GM12878 (cell line): Measurements from ENCODE around the gene CHID1. TPM values are rescaled to one million over a fixed set of nuclear protein-coding genes. Genes with fewer than 3 reads are reported as not detected.

Experiments used
- ATAC-seq: fragments of 200-7000 bp; cut with Tn5 transposase; 3 replicates; pipeline ENCODE4 v1.9.1; 2020; ENCODE audit warnings: mild to moderate bottlenecking, moderate library complexity
- BruUV-seq: library from RNA; stranded (reverse); fragments of 400-500 nt; replicated peaks from 2 replicates; lab custom pipeline; 2021; lab: Mats Ljungman, UMichigan
- CTCF ChIA-PET: fragments of 300-600 bp; sonication (Branson Sonifier 250); formaldehyde crosslinking; extraction: SDS; loops from one replicate; lab custom pipeline; 2021; ENCODE audit warnings: inconsistent platforms; lab: Yijun Ruan, JAX
- POLR2A ChIA-PET: fragments of 350-600 bp; formaldehyde crosslinking; extraction: SDS; loops from one replicate; lab custom pipeline; 2021; ENCODE audit warnings: inconsistent platforms; lab: Charles Lee
- RAD21 ChIA-PET: fragments of 300-600 bp; sonication (Branson Sonifier 250); formaldehyde crosslinking; loops from one replicate; lab custom pipeline; 2023; ENCODE audit warnings: antibody characterized with exemption; ENCODE audit not compliant: unreplicated experiment; lab: Charles Lee
- SMC1A ChIA-PET: fragments of 300-600 bp; sonication (Branson Sonifier 250); formaldehyde crosslinking; loops from one replicate; lab custom pipeline; 2023; ENCODE audit not compliant: unreplicated experiment, uncharacterized antibody; lab: Charles Lee
- DNase-seq: peaks from one replicate; pipeline ENCODE4 v3.0.0-alpha.2; 2011; ENCODE audit warnings: low read depth, low spot score
- FAIRE-seq: peaks from 3 replicates; lab custom pipeline; 2011; peaks lifted over from hg19 to GRCh38; lab: Jason Lieb, UNC
- H2AFZ ChIP-seq: 2 replicates; pipeline ENCODE4 v1.6.0; 2011; ENCODE audit warnings: low read depth, low read length, control low read depth; ENCODE audit not compliant: control insufficient read depth
- H3K27ac ChIP-seq: 2 replicates; pipeline ENCODE4 v1.5.1; 2011; ENCODE audit warnings: control low read depth; ENCODE audit not compliant: control insufficient read depth, insufficient read depth
- H3K27me3 ChIP-seq, 2 experiments: replicated peaks in 1 of 2; 2 replicates each; pipeline versions ENCODE4 v1.6.0 to v1.6.1; 2011; ENCODE audit warnings: low read length in 1 of 2; ENCODE audit not compliant: control insufficient read depth in 2 of 2, insufficient read depth in 2 of 2
- H3K36me3 ChIP-seq, 2 experiments: 2 replicates each; pipeline ENCODE4 v1.5.1; 2011; ENCODE audit warnings: low read length in 1 of 2; ENCODE audit not compliant: control insufficient read depth in 2 of 2, insufficient read depth in 2 of 2
- H3K4me1 ChIP-seq: 2 replicates; pipeline ENCODE4 v1.6.1; 2011; ENCODE audit warnings: mild to moderate bottlenecking, low read length, moderate library complexity, mixed read lengths; ENCODE audit not compliant: control insufficient read depth, insufficient read depth
- H3K4me2 ChIP-seq: 2 replicates; pipeline ENCODE4 v1.6.0; 2011; ENCODE audit warnings: control low read depth; ENCODE audit not compliant: control insufficient read depth, insufficient read depth
- H3K4me3 ChIP-seq: fragments of 200-600 bp; sonication (generic); 2 replicates; pipeline ENCODE4 v1.5.1; 2016
- H3K79me2 ChIP-seq: 2 replicates; pipeline ENCODE4 v1.6.0; 2011; ENCODE audit warnings: low read length; ENCODE audit not compliant: control insufficient read depth, insufficient read depth
- H3K9ac ChIP-seq: 2 replicates; pipeline ENCODE4 v1.8.0; 2011; ENCODE audit warnings: low read length, control low read depth, mixed read lengths; ENCODE audit not compliant: control insufficient read depth, insufficient read depth
- H3K9me3 ChIP-seq: replicated peaks from 3 replicates; pipeline ENCODE4 v1.5.1; 2011; ENCODE audit warnings: mild to moderate bottlenecking, low read length; ENCODE audit not compliant: control insufficient read depth, insufficient read depth
- H4K20me1 ChIP-seq: 2 replicates; pipeline ENCODE4 v1.6.0; 2011; ENCODE audit not compliant: control insufficient read depth, insufficient read depth
- BCL11A ChIP-seq: IDR thresholded peaks from 2 replicates; pipeline ENCODE4 v1.6.1; 2011; ENCODE audit warnings: low read depth, low read length
- FOS ChIP-seq: IDR thresholded peaks from 3 replicates; pipeline ENCODE4 v1.6.1; 2011; ENCODE audit warnings: borderline replicate concordance; ENCODE audit not compliant: insufficient read length; ENCODE audit errors: extremely low read depth
- HCFC1 ChIP-seq: fragments of 150-350 bp; IDR thresholded peaks from 2 replicates; pipeline ENCODE4 v1.6.1; 2014; ENCODE audit warnings: low read length
- JUNB ChIP-seq: IDR thresholded peaks from 2 replicates; pipeline ENCODE4 v1.6.1; 2016; ENCODE audit warnings: antibody characterized with exemption, mild to moderate bottlenecking
- NFYA ChIP-seq: IDR thresholded peaks from 2 replicates; pipeline ENCODE4 v1.6.1; 2011; ENCODE audit warnings: low read depth, mild to moderate bottlenecking, low read length, improper control_type of control experiment, borderline replicate concordance
- NFYB ChIP-seq: IDR thresholded peaks from 2 replicates; pipeline ENCODE4 v1.6.1; 2011; ENCODE audit warnings: low read depth, mild to moderate bottlenecking, low read length, improper control_type of control experiment, moderate library complexity; ENCODE audit not compliant: insufficient read depth
- NRF1 ChIP-seq: conservative IDR thresholded peaks from 2 replicates; pipeline ENCODE4 v1.6.1; 2011; ENCODE audit warnings: mild to moderate bottlenecking, low read depth, low read length, improper control_type of control experiment
- POLR2A ChIP-seq: IDR thresholded peaks from 2 replicates; pipeline ENCODE4 v1.6.1; 2011; ENCODE audit warnings: low read depth, mild to moderate bottlenecking, low read length
- POLR2AphosphoS2 ChIP-seq: IDR thresholded peaks from 2 replicates; pipeline ENCODE4 v1.6.1; 2011; ENCODE audit warnings: low read depth, mild to moderate bottlenecking, low read length, improper control_type of control experiment, moderate library complexity
- POLR2AphosphoS5 ChIP-seq: IDR thresholded peaks from 2 replicates; pipeline ENCODE4 v1.6.1; 2011; ENCODE audit warnings: mild to moderate bottlenecking, low read length, inconsistent platforms
- POU2F2 ChIP-seq: IDR thresholded peaks from 3 replicates; pipeline ENCODE4 v1.6.1; 2011; ENCODE audit warnings: low read depth, mild to moderate bottlenecking, low read length, borderline replicate concordance
- SREBF2 ChIP-seq: IDR thresholded peaks from 2 replicates; pipeline ENCODE4 v1.6.1; 2012; ENCODE audit warnings: mild to moderate bottlenecking, low read length
- SUZ12 ChIP-seq: fragments of 200-600 bp; sonication (generic); IDR thresholded peaks from one replicate; pipeline ENCODE4 v1.6.1; 2018; ENCODE audit warnings: antibody characterized with exemption, mild to moderate bottlenecking; ENCODE audit not compliant: unreplicated experiment
- TCF3 ChIP-seq: IDR thresholded peaks from 2 replicates; pipeline ENCODE4 v1.6.1; 2012; ENCODE audit warnings: low read depth, mild to moderate bottlenecking, low read length, borderline replicate concordance; ENCODE audit not compliant: insufficient read depth
- WGBS: methylation state at CpG from one replicate; pipeline ENCODE4 v1.1.6; 2016; ENCODE audit warnings: low lambda C conversion rate; ENCODE audit not compliant: insufficient replicate concordance, insufficient coverage; ENCODE audit errors: missing lambda C conversion rate; 5-methylcytosine and 5-hydroxymethylcytosine counted together
- in situ Hi-C: fragments of 300-500 bp; cut with MboI; formaldehyde crosslinking; loops from 9 replicates; pipeline ENCODE4 v1.14.3; 2018; ENCODE audit warnings: mixed read lengths
- intact Hi-C: fragments of 100-400 bp; cut with micrococcal nuclease; formaldehyde crosslinking; loops from one replicate; pipeline ENCODE4 v1.14.2; 2022; ENCODE audit not compliant: unreplicated experiment
- polyA plus RNA-seq, 11 experiments: library from polyadenylated mRNA; depleted of rRNA in 4 of 11; unstranded in 6 of 11; stranded (reverse) in 5 of 11; fragments of >200 nt; fragmentation: Nextera tagmentation in 4 of 11; fragmentation: Illumina TruSeq in 1 of 11; extraction: Ambion mirVana in 4 of 11; extraction: Trizol in 1 of 11; gene quantifications; 1 replicate in 1 of 11; 2 replicates in 10 of 11; pipeline versions ENCODE4 v1.2.1 to v1.2.3, GENCODE V29; 2011 to 2016; ENCODE audit warnings: inconsistent platforms in 2 of 11, missing spikeins in 2 of 11, low read depth in 1 of 11
- total RNA-seq, 4 experiments: library from RNA; depleted of rRNA in 3 of 4; stranded (reverse); fragments of >200 nt in 3 of 4; fragmentation: Illumina TruSeq in 1 of 4; extraction: Trizol in 1 of 4; gene quantifications; 2 replicates each; pipeline versions ENCODE4 v1.2.1 to v1.2.3, GENCODE V29; 2013 to 2021
- TF ChIP-seq, protein P1 (sequence below): IDR thresholded peaks from 2 replicates; pipeline ENCODE4 v1.6.1; 2012; ENCODE audit warnings: low read depth, low read length, improper control_type of control experiment
- TF ChIP-seq, protein P2 (sequence below): fragments of 450-650 bp; IDR thresholded peaks from 2 replicates; pipeline ENCODE4 v1.6.1; 2018; ENCODE audit warnings: mild to moderate bottlenecking, low read depth, moderate library complexity; ENCODE audit not compliant: partially characterized antibody

Gene CHID1
- total and polyA plus RNA-seq, 10 of the 15 experiments (the other 5 are each of a cell fraction or from before 2014, with no cell fraction given): 4.8 to 75.2 (median 30.1) TPM

DNA sequence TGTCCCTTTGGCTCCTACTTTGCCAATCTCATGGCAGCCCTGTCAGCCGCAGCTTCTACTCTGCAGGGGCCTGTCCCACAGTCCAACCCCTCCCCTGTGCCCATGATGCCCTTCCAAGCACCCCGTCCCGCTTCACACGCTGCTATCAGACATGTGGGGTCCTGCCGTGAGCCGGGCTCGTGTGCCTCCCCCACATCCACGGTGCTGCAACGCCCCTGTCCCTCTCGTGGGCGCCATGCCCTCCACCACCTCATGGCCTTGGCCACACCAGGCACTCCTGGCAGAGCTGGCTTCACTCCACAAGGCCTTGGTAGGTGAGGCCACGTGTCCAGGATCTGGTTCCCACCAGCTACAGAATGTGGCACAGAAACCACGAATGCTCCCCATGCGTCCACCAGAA, 23.0 kb downstream of the CHID1 start:
- SMC1A ChIA-PET: no interaction called here
- RAD21 ChIA-PET: no interaction called here
- H3K36me3 ChIP-seq: peaks cover 0 to 6% of the 10 kb centered on the region in 2 experiments; a peak in 3 of 4 replicates
- TF ChIP-seq POLR2A (0 out of 2 replicates have a peak, but pooled peaks have one; percentile 24), SUZ12 (no peak)
- TF ChIP-seq, protein P1, sequence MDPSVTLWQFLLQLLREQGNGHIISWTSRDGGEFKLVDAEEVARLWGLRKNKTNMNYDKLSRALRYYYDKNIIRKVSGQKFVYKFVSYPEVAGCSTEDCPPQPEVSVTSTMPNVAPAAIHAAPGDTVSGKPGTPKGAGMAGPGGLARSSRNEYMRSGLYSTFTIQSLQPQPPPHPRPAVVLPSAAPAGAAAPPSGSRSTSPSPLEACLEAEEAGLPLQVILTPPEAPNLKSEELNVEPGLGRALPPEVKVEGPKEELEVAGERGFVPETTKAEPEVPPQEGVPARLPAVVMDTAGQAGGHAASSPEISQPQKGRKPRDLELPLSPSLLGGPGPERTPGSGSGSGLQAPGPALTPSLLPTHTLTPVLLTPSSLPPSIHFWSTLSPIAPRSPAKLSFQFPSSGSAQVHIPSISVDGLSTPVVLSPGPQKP: no peak
- H3K27me3 ChIP-seq: no peaks in the 10 kb centered on the region
- H3K4me1 ChIP-seq: no peaks in the 10 kb centered on the region
- no peaks in the 10 kb centered on the region for H3K9me3 ChIP-seq
- no peak overlapping the region for H2AFZ ChIP-seq
- H3K4me2 ChIP-seq: no peak overlapping the region
- in situ Hi-C loops: no loop called here
- FAIRE-seq (no peak), DNase-seq (no peak), ATAC-seq (no peak)
- POLR2A ChIA-PET: no interaction called here
- no peak overlapping the region for H3K9ac ChIP-seq
- no peak overlapping the region for H3K4me3 ChIP-seq
- 94% methylated on average over 14 of the region's 14 CpGs for WGBS
- intact Hi-C loops: no loop called here
- H3K79me2 ChIP-seq: no peaks in the 10 kb centered on the region
- H3K27ac ChIP-seq: no peak overlapping the region
- BruUV-seq: no TSS peak
- CTCF ChIA-PET: interaction anchor here (0.5 kb wide), 1 partner anchor 129 kb away, joined by 3 read pairs; no protein-coding TSS in a partner anchor
- H4K20me1 ChIP-seq: no peaks in the 10 kb centered on the region

DNA sequence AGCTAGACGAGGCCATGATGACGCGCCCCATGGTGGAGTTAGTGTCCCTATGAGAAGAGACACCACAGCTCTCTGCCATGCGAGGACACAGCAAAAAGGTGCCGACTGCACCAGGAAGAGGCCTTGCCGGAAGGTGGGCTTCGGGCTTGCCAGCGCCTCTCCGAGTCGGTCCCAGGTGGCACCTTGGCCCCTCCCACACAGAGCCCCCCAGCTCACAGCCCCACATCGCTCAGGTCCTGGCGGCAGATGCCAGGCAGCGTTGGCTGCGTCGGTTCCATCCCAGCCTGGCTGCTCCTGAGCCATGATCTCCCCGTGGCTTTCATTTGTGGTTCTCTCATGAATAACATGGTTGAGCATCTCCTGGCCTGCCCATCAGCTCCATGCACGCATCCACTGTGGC, 24.0 kb downstream of the CHID1 start:
- RAD21 ChIA-PET: no interaction called here
- BruUV-seq: no TSS peak
- TF ChIP-seq FOS: no peak
- no peak for TF ChIP-seq TCF3
- no peak for TF ChIP-seq POLR2AphosphoS2
- TF ChIP-seq NFYA: no peak
- no peak for TF ChIP-seq JUNB
- no peak for TF ChIP-seq NRF1
- no peak for TF ChIP-seq POLR2AphosphoS5
- TF ChIP-seq POU2F2: no peak
- TF ChIP-seq SREBF2: no peak
- TF ChIP-seq, protein P2, sequence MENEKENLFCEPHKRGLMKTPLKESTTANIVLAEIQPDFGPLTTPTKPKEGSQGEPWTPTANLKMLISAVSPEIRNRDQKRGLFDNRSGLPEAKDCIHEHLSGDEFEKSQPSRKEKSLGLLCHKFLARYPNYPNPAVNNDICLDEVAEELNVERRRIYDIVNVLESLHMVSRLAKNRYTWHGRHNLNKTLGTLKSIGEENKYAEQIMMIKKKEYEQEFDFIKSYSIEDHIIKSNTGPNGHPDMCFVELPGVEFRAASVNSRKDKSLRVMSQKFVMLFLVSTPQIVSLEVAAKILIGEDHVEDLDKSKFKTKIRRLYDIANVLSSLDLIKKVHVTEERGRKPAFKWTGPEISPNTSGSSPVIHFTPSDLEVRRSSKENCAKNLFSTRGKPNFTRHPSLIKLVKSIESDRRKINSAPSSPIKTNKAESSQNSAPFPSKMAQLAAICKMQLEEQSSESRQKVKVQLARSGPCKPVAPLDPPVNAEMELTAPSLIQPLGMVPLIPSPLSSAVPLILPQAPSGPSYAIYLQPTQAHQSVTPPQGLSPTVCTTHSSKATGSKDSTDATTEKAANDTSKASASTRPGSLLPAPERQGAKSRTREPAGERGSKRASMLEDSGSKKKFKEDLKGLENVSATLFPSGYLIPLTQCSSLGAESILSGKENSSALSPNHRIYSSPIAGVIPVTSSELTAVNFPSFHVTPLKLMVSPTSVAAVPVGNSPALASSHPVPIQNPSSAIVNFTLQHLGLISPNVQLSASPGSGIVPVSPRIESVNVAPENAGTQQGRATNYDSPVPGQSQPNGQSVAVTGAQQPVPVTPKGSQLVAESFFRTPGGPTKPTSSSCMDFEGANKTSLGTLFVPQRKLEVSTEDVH: no peak
- TF ChIP-seq HCFC1: no peak
- no peak for TF ChIP-seq NFYB
- no peak for TF ChIP-seq BCL11A

More for the DNA sequence above, 24.0 kb downstream of the CHID1 start:
- POLR2A ChIA-PET: no interaction called here
- SMC1A ChIA-PET: no interaction called here
- H3K4me3 ChIP-seq: no peak overlapping the region
- H3K36me3 ChIP-seq: peaks cover 0 to 6% of the 10 kb centered on the region in 2 experiments; a peak in 3 of 4 replicates
- no peak overlapping the region for H3K4me2 ChIP-seq
- ATAC-seq (no peak), FAIRE-seq (no peak), DNase-seq (no peak)
- CTCF ChIA-PET: no interaction called here
- intact Hi-C loops: no loop called here
- no peak overlapping the region for H2AFZ ChIP-seq
- no peak overlapping the region for H3K9ac ChIP-seq
- H3K27me3 ChIP-seq: no peaks in the 10 kb centered on the region
- H3K4me1 ChIP-seq: no peaks in the 10 kb centered on the region
- no peaks in the 10 kb centered on the region for H3K9me3 ChIP-seq
- no peak overlapping the region for H3K27ac ChIP-seq
- H4K20me1 ChIP-seq: no peaks in the 10 kb centered on the region
- in situ Hi-C loops: no loop called here
- WGBS: 97% methylated on average over 17 of the region's 17 CpGs
- H3K79me2 ChIP-seq: no peaks in the 10 kb centered on the region
